Body of pancreas (tissue), 4 donors: ENCODE data around the gene NTN5.

ENCODE experiments used
- CTCF ChIP-seq, 7 experiments: fragments of 450-650 bp in 4 of 7; fragments of 200-600 bp in 3 of 7; sonication (generic) in 3 of 7; IDR thresholded peaks; one replicate each; pipeline ENCODE4 v1.5.1; 2016 to 2019; ENCODE audit warnings: antibody characterized with exemption in 7 of 7
- POLR2A ChIP-seq, 3 donors: fragments of 450-650 bp; IDR thresholded peaks; one replicate each; pipeline ENCODE4 v1.6.1; 2016; ENCODE audit warnings: antibody characterized with exemption in 3 of 3, mild to moderate bottlenecking in 2 of 3

GRCh38 chr19:48686088-48686487, 13.3 kb upstream of the NTN5 start:
- TF ChIP-seq POLR2A (IDR thresholded peaks at IDR 0.05) (no peak), CTCF (IDR thresholded peaks at IDR 0.05) (no peak)
